ENCODE measurements around the gene MAB21L2. TPM values are rescaled to one million over a fixed set of nuclear protein-coding genes. Genes with fewer than 3 reads are reported as not detected.

MAB21L2 gene
- total and polyA plus RNA-seq, 10 of the 15 experiments (the other 5 are each of a cell fraction or from before 2014, with no cell fraction given): 0.11 to 0.25 TPM; not detected in 8

DNA sequence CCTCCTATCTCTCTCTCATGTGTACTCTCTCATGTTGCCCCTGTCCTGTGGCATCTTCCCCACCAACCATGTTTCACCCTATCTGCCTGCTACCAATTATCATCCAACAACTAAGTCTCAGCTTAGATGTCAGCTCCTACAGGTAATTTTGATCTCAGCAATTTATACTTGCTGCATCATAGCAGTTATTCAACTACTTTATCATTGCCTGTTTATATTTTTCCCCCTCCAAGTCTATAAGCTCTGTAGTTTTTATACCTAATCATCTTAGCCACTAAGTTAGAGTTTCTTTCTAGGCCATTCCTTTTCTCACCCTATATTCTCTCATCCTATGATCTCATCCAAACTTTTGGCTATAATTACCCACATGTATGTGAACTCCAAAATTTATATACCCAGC, 50.7 kb downstream of the MAB21L2 start:
- no peak overlapping the region for H3K9ac ChIP-seq (ENCODE audit: control insufficient read depth, insufficient read depth, low read length)
- ChIA-PET POLR2A (interaction anchor here (0.7 kb wide), 1 partner anchor 918 kb away, joined by 3 read pairs; no protein-coding TSS in a partner anchor), SMC1A (ENCODE audit: uncharacterized antibody, unreplicated experiment) (interaction anchor here (0.9 kb wide), 1 partner anchor 39 kb away, joined by 3 read pairs; no protein-coding TSS in a partner anchor), CTCF (no interaction called here), RAD21 (ENCODE audit: unreplicated experiment) (no interaction called here)
- H2AFZ ChIP-seq (ENCODE audit: control insufficient read depth, low read depth, low read length): no peak overlapping the region
- ATAC-seq (no peak), DNase-seq (ENCODE audit: low read depth, low spot score) (no peak), FAIRE-seq (no peak)
- intact Hi-C loops (cut with micrococcal nuclease; ENCODE audit: unreplicated experiment) (no loop called here), in situ Hi-C loops (cut with MboI) (no loop called here)
- H3K4me2 ChIP-seq (ENCODE audit: control insufficient read depth, insufficient read depth): no peak overlapping the region
- no peak overlapping the region for H3K4me3 ChIP-seq
- H3K4me1 ChIP-seq (ENCODE audit: control insufficient read depth, insufficient read depth, low read length): no peaks in the 10 kb centered on the region
- TF ChIP-seq POLR2AphosphoS5 (IDR thresholded peaks at IDR 0.05; ENCODE audit: low read length): no peak
- TF ChIP-seq FOS (IDR thresholded peaks at IDR 0.05; ENCODE audit: borderline replicate concordance, extremely low read depth, insufficient read length): no peak
- TF ChIP-seq SMARCA5 (IDR thresholded peaks at IDR 0.05): no peak
- TF ChIP-seq, protein P1, sequence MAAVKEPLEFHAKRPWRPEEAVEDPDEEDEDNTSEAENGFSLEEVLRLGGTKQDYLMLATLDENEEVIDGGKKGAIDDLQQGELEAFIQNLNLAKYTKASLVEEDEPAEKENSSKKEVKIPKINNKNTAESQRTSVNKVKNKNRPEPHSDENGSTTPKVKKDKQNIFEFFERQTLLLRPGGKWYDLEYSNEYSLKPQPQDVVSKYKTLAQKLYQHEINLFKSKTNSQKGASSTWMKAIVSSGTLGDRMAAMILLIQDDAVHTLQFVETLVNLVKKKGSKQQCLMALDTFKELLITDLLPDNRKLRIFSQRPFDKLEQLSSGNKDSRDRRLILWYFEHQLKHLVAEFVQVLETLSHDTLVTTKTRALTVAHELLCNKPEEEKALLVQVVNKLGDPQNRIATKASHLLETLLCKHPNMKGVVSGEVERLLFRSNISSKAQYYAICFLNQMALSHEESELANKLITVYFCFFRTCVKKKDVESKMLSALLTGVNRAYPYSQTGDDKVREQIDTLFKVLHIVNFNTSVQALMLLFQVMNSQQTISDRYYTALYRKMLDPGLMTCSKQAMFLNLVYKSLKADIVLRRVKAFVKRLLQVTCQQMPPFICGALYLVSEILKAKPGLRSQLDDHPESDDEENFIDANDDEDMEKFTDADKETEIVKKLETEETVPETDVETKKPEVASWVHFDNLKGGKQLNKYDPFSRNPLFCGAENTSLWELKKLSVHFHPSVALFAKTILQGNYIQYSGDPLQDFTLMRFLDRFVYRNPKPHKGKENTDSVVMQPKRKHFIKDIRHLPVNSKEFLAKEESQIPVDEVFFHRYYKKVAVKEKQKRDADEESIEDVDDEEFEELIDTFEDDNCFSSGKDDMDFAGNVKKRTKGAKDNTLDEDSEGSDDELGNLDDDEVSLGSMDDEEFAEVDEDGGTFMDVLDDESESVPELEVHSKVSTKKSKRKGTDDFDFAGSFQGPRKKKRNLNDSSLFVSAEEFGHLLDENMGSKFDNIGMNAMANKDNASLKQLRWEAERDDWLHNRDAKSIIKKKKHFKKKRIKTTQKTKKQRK (IDR thresholded peaks at IDR 0.05; ENCODE audit: low read depth, low read length): no peak
- TF ChIP-seq EZH2 (IDR thresholded peaks at IDR 0.05; ENCODE audit: borderline replicate concordance, control insufficient read depth, low read depth, low read length): no peak
- TF ChIP-seq, protein P2, sequence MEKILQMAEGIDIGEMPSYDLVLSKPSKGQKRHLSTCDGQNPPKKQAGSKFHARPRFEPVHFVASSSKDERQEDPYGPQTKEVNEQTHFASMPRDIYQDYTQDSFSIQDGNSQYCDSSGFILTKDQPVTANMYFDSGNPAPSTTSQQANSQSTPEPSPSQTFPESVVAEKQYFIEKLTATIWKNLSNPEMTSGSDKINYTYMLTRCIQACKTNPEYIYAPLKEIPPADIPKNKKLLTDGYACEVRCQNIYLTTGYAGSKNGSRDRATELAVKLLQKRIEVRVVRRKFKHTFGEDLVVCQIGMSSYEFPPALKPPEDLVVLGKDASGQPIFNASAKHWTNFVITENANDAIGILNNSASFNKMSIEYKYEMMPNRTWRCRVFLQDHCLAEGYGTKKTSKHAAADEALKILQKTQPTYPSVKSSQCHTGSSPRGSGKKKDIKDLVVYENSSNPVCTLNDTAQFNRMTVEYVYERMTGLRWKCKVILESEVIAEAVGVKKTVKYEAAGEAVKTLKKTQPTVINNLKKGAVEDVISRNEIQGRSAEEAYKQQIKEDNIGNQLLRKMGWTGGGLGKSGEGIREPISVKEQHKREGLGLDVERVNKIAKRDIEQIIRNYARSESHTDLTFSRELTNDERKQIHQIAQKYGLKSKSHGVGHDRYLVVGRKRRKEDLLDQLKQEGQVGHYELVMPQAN (conservative IDR thresholded peaks at IDR 0.05): no peak
- TF ChIP-seq, protein P3, sequence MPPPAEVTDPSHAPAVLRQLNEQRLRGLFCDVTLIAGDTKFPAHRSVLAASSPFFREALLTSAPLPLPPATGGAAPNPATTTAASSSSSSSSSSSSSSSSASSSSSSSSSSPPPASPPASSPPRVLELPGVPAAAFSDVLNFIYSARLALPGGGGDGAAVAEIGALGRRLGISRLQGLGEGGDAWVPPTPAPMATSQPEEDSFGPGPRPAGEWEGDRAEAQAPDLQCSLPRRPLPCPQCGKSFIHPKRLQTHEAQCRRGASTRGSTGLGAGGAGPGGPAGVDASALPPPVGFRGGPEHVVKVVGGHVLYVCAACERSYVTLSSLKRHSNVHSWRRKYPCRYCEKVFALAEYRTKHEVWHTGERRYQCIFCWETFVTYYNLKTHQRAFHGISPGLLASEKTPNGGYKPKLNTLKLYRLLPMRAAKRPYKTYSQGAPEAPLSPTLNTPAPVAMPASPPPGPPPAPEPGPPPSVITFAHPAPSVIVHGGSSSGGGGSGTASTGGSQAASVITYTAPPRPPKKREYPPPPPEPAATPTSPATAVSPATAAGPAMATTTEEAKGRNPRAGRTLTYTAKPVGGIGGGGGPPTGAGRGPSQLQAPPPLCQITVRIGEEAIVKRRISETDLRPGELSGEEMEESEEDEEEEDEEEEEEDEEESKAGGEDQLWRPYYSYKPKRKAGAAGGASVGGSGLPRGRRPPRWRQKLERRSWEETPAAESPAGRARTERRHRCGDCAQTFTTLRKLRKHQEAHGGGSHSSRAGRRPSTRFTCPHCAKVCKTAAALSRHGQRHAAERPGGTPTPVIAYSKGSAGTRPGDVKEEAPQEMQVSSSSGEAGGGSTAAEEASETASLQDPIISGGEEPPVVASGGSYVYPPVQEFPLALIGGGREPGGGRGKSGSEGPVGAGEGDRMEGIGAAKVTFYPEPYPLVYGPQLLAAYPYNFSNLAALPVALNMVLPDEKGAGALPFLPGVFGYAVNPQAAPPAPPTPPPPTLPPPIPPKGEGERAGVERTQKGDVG (CRISPR knock-in tag; IDR thresholded peaks at IDR 0.05): no peak
- TF ChIP-seq, protein P4, sequence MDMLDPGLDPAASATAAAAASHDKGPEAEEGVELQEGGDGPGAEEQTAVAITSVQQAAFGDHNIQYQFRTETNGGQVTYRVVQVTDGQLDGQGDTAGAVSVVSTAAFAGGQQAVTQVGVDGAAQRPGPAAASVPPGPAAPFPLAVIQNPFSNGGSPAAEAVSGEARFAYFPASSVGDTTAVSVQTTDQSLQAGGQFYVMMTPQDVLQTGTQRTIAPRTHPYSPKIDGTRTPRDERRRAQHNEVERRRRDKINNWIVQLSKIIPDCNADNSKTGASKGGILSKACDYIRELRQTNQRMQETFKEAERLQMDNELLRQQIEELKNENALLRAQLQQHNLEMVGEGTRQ (IDR thresholded peaks at IDR 0.05; ENCODE audit: borderline replicate concordance, low read depth, low read length): no peak
- BruUV-seq (replicated peaks): no TSS peak
- no peaks in the 10 kb centered on the region for H4K20me1 ChIP-seq (ENCODE audit: control insufficient read depth, insufficient read depth)
- H3K27ac ChIP-seq (ENCODE audit: control insufficient read depth, insufficient read depth): no peak overlapping the region
- peaks cover 3% of the 10 kb centered on the region; the same call in 2 of the 3 replicates for H3K9me3 ChIP-seq (replicated peaks; ENCODE audit: control insufficient read depth, insufficient read depth, low read length)
- H3K79me2 ChIP-seq (ENCODE audit: control insufficient read depth, insufficient read depth, low read length): no peaks in the 10 kb centered on the region
- no peaks in the 10 kb centered on the region for H3K36me3 ChIP-seq (ENCODE audit: control insufficient read depth in 2 of 2, insufficient read depth in 2 of 2, low read length in 1 of 2)
- no peaks in the 10 kb centered on the region for H3K27me3 ChIP-seq (replicated peaks in 1 of 2; ENCODE audit: control insufficient read depth in 2 of 2, insufficient read depth in 2 of 2, low read length in 1 of 2)

Measured in GM12878 (cell line).